ENCODE measurements around the gene PSMF1. TPM values are rescaled to one million over a fixed set of nuclear protein-coding genes. Genes with fewer than 3 reads are reported as not detected.

PSMF1 gene
- total RNA-seq, 1 experiment from 2014 or later: 26.3 TPM

- no peak for DNase-seq
- Histone ChIP-seq H3K9me2 (replicated peaks; ENCODE audit: insufficient read depth, low read length) (no peaks in the 10 kb centered on the region), H2AFZ (ENCODE audit: low read length) (no peak overlapping the region)
Measured at GRCh38 chr20:1087311-1087905, 31.0 kb upstream of the PSMF1 start.

DNA sequence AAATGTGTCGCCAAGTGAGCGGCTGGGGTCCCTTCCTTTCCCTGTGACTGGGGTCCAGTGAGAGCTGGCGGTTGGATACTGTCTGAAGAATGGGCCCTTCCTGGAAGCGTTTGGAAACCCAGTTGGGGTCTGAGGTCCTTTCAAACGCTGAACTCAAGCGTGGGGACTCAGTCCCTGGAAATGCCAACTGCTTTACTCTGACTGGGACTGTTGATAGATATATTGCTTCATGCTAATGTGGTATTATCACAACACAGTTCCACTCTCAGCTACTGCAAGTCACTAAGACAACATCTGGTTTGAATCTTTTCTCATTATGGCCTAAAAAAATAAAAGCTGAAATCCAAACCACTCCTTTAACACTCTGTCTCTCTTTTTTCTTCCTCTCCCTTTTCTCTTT lies 23.7 kb upstream of the PSMF1 start:
- no peak overlapping the region for H3K4me2 ChIP-seq (ENCODE audit: low read depth, low read length, poor library complexity, severe bottlenecking)
- no peak overlapping the region for H3K9ac ChIP-seq (ENCODE audit: low read length)
- no peaks in the 10 kb centered on the region for H3K9me3 ChIP-seq (ENCODE audit: low read length)
- no peaks in the 10 kb centered on the region for H3K36me3 ChIP-seq (ENCODE audit: insufficient read depth, low read length)
- H4K20me1 ChIP-seq (ENCODE audit: insufficient read depth, low read depth, low read length): 0 out of 2 replicates have a peak, but pooled peaks cover 4% of the 10 kb centered on the region
- H3K27me3 ChIP-seq (ENCODE audit: low read length): no peaks in the 10 kb centered on the region
- no peak overlapping the region for H3K4me3 ChIP-seq (ENCODE audit: low read length)
- no peak for DNase-seq
- H3K9me2 ChIP-seq (replicated peaks; ENCODE audit: insufficient read depth, low read length): no peaks in the 10 kb centered on the region
- H3K27ac ChIP-seq (ENCODE audit: low read length): no peak overlapping the region
- H3K4me1 ChIP-seq (ENCODE audit: low read length): no peaks in the 10 kb centered on the region
- no peak overlapping the region for H2AFZ ChIP-seq (ENCODE audit: low read length)
- H3K79me2 ChIP-seq (ENCODE audit: low read length): no peaks in the 10 kb centered on the region

More at GRCh38 chr20:1087311-1087905, 31.0 kb upstream of the PSMF1 start:
- Histone ChIP-seq H4K20me1 (ENCODE audit: insufficient read depth, low read depth, low read length) (no peaks in the 10 kb centered on the region), H3K4me2 (ENCODE audit: low read depth, low read length, poor library complexity, severe bottlenecking) (no peak overlapping the region), H3K4me1 (ENCODE audit: low read length) (peaks cover 24% of the 10 kb centered on the region), H3K9me3 (ENCODE audit: low read length) (no peaks in the 10 kb centered on the region; the same call in 1 of the 2 replicates), H3K9ac (ENCODE audit: low read length) (no peak overlapping the region), H3K27ac (ENCODE audit: low read length) (no peak overlapping the region), H3K27me3 (ENCODE audit: low read length) (0 out of 2 replicates have a peak, but pooled peaks cover 5% of the 10 kb centered on the region), H3K79me2 (ENCODE audit: low read length) (no peaks in the 10 kb centered on the region), H3K4me3 (ENCODE audit: low read length) (no peak overlapping the region), H3K36me3 (ENCODE audit: insufficient read depth, low read length) (no peaks in the 10 kb centered on the region)

DNA sequence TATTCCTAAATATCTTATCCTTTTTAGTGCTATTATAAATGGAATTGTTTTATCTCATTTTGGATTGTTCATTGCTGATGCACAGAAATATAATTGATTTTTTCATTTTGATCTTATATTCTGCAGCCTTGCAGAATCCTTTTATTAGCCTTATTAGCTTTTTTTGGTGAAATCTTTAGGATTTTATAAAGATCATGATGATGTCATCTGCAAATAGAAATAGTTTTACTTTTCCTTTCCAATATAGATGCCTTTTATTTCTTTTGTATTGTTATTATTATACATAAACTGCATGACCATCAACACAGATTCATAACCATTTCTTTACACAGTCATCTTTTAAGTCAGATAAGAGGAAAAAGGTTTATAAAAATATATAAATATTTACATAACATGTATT lies 16.9 kb upstream of the PSMF1 start:
- no peak overlapping the region for H3K4me3 ChIP-seq (ENCODE audit: low read length)
- no peaks in the 10 kb centered on the region for H3K9me2 ChIP-seq (replicated peaks; ENCODE audit: insufficient read depth, low read length)
- no peak overlapping the region for H2AFZ ChIP-seq (ENCODE audit: low read length)
- no peak overlapping the region for H3K9ac ChIP-seq (ENCODE audit: low read length)
- DNase-seq: no peak
- no peak overlapping the region for H3K27ac ChIP-seq (ENCODE audit: low read length)
- H4K20me1 ChIP-seq (ENCODE audit: insufficient read depth, low read depth, low read length): no peaks in the 10 kb centered on the region
- H3K4me1 ChIP-seq (ENCODE audit: low read length): no peaks in the 10 kb centered on the region
- H3K79me2 ChIP-seq (ENCODE audit: low read length): no peaks in the 10 kb centered on the region
- H3K4me2 ChIP-seq (ENCODE audit: low read depth, low read length, poor library complexity, severe bottlenecking): no peak overlapping the region
- no peaks in the 10 kb centered on the region for H3K36me3 ChIP-seq (ENCODE audit: insufficient read depth, low read length)
- H3K9me3 ChIP-seq (ENCODE audit: low read length): peaks cover 4% of the 10 kb centered on the region; the same call in 1 of the 2 replicates
- 0 out of 2 replicates have a peak, but pooled peaks cover 2% of the 10 kb centered on the region for H3K27me3 ChIP-seq (ENCODE audit: low read length)

- no peak overlapping the region for H3K27ac ChIP-seq (ENCODE audit: low read length)
- no peak for DNase-seq
Measured at GRCh38 chr20:1102016-1102415, 16.4 kb upstream of the PSMF1 start.

DNA sequence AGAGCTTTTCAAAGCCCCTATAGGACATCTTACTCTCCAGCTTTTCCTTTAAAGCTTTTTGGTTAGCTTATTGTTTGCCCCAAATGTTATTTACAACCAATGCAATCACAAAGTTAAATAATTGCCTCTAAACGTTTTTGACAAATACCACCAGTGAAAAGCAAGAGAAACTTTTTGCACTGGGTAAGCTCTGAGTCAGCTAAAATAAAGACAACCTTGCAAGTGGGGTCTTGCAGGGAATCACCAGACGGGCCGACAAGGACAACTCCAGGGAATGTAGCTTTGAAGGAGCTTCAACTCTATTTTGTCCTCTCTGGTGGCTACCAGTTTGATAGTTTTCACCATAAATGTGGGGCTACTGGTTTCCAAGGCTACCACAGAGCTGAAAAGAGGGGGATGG lies 14.7 kb upstream of the PSMF1 start:
- Histone ChIP-seq H4K20me1 (ENCODE audit: insufficient read depth, low read depth, low read length) (no peaks in the 10 kb centered on the region; the same call in 1 of the 2 replicates), H3K9ac (ENCODE audit: low read length) (no peak overlapping the region), H3K27ac (ENCODE audit: low read length) (no peak overlapping the region), H3K9me3 (ENCODE audit: low read length) (peaks cover 4% of the 10 kb centered on the region; the same call in 1 of the 2 replicates), H3K4me1 (ENCODE audit: low read length) (no peaks in the 10 kb centered on the region), H3K79me2 (ENCODE audit: low read length) (no peaks in the 10 kb centered on the region), H3K4me3 (ENCODE audit: low read length) (no peak overlapping the region), H3K4me2 (ENCODE audit: low read depth, low read length, poor library complexity, severe bottlenecking) (no peak overlapping the region), H3K36me3 (ENCODE audit: insufficient read depth, low read length) (no peaks in the 10 kb centered on the region), H3K9me2 (replicated peaks; ENCODE audit: insufficient read depth, low read length) (no peaks in the 10 kb centered on the region), H2AFZ (ENCODE audit: low read length) (no peak overlapping the region), H3K27me3 (ENCODE audit: low read length) (0 out of 2 replicates have a peak, but pooled peaks cover 2% of the 10 kb centered on the region)
- DNase-seq: no peak

More at GRCh38 chr20:1102016-1102415, 16.4 kb upstream of the PSMF1 start:
- H2AFZ ChIP-seq (ENCODE audit: low read length): no peak overlapping the region
- H4K20me1 ChIP-seq (ENCODE audit: insufficient read depth, low read depth, low read length): no peaks in the 10 kb centered on the region; the same call in 1 of the 2 replicates
- H3K27me3 ChIP-seq (ENCODE audit: low read length): 0 out of 2 replicates have a peak, but pooled peaks cover 2% of the 10 kb centered on the region
- H3K9me3 ChIP-seq (ENCODE audit: low read length): peaks cover 4% of the 10 kb centered on the region; the same call in 1 of the 2 replicates
- H3K9ac ChIP-seq (ENCODE audit: low read length): no peak overlapping the region
- no peaks in the 10 kb centered on the region for H3K4me1 ChIP-seq (ENCODE audit: low read length)
- H3K36me3 ChIP-seq (ENCODE audit: insufficient read depth, low read length): no peaks in the 10 kb centered on the region
- H3K9me2 ChIP-seq (replicated peaks; ENCODE audit: insufficient read depth, low read length): no peaks in the 10 kb centered on the region
- no peak overlapping the region for H3K4me2 ChIP-seq (ENCODE audit: low read depth, low read length, poor library complexity, severe bottlenecking)
- H3K4me3 ChIP-seq (ENCODE audit: low read length): no peak overlapping the region
- H3K79me2 ChIP-seq (ENCODE audit: low read length): no peaks in the 10 kb centered on the region

DNA sequence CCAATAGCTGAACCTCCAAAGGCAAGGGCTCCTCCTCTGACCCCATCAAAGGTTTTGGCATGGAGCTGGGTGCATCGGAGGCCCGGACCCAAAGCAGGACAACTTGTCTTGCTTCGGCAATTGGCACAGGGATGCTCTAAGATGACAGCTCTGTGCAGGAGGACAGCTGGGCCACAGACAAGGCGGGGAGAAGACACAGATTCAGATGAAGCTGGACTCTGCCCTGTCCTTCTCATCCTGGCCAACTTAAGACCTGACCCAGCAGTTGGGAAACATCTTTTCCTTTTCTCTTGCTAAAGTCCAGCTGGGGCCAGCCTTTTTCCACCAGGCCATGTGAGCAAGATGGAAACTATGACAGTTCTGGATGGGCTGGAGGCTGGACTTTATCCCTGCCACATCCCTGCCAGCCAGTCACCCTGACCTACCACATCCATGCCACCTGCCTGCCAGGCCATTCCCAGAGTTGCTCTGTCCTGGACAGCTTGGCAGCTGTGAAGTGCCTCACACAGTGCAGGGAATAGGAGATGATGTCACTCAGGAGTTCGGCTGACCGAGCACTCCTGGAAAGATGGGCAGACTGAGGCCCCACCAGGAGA lies 12.7 kb upstream of the PSMF1 start:
- Histone ChIP-seq H3K4me3 (ENCODE audit: low read length) (no peak overlapping the region), H3K27me3 (ENCODE audit: low read length) (0 out of 2 replicates have a peak, but pooled peaks cover 2% of the 10 kb centered on the region), H3K9me3 (ENCODE audit: low read length) (peaks cover 4% of the 10 kb centered on the region; the same call in 1 of the 2 replicates), H3K9me2 (replicated peaks; ENCODE audit: insufficient read depth, low read length) (no peaks in the 10 kb centered on the region), H3K27ac (ENCODE audit: low read length) (no peak overlapping the region), H3K4me1 (ENCODE audit: low read length) (no peaks in the 10 kb centered on the region), H3K9ac (ENCODE audit: low read length) (no peak overlapping the region), H3K79me2 (ENCODE audit: low read length) (no peaks in the 10 kb centered on the region), H3K36me3 (ENCODE audit: insufficient read depth, low read length) (no peaks in the 10 kb centered on the region), H2AFZ (ENCODE audit: low read length) (no peak overlapping the region), H3K4me2 (ENCODE audit: low read depth, low read length, poor library complexity, severe bottlenecking) (no peak overlapping the region), H4K20me1 (ENCODE audit: insufficient read depth, low read depth, low read length) (no peaks in the 10 kb centered on the region; the same call in 1 of the 2 replicates)
- DNase-seq: no peak

DNA sequence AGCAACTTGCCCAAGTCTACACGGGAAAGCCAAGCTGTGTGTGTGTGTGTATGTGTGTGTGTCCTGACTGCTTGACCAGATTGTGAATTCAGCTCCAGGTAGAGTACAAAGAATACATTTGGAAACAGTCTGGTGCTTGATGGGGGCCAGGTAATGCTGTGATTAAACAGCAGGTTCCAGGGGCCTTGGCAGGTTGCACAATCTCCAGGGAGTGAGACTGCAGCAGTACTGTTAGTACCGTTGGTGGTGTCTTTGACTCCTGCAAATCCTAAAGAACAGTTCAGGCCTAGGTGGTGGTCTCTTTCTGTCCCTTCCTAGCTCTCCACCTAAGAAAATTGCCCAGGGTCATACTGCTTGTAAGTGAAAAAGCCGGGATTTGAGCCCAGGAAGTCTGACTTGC lies 11.2 kb upstream of the PSMF1 start:
- Histone ChIP-seq H2AFZ (ENCODE audit: low read length) (no peak overlapping the region), H3K27ac (ENCODE audit: low read length) (no peak overlapping the region), H3K9ac (ENCODE audit: low read length) (no peak overlapping the region), H3K4me2 (ENCODE audit: low read depth, low read length, poor library complexity, severe bottlenecking) (no peak overlapping the region), H4K20me1 (ENCODE audit: insufficient read depth, low read depth, low read length) (no peaks in the 10 kb centered on the region; the same call in 1 of the 2 replicates), H3K9me3 (ENCODE audit: low read length) (peaks cover 1% of the 10 kb centered on the region; the same call in 1 of the 2 replicates), H3K9me2 (replicated peaks; ENCODE audit: insufficient read depth, low read length) (no peaks in the 10 kb centered on the region), H3K4me3 (ENCODE audit: low read length) (no peak overlapping the region), H3K36me3 (ENCODE audit: insufficient read depth, low read length) (no peaks in the 10 kb centered on the region), H3K79me2 (ENCODE audit: low read length) (no peaks in the 10 kb centered on the region), H3K27me3 (ENCODE audit: low read length) (0 out of 2 replicates have a peak, but pooled peaks cover under 1% of the 10 kb centered on the region), H3K4me1 (ENCODE audit: low read length) (no peaks in the 10 kb centered on the region)
- no peak for DNase-seq

DNA sequence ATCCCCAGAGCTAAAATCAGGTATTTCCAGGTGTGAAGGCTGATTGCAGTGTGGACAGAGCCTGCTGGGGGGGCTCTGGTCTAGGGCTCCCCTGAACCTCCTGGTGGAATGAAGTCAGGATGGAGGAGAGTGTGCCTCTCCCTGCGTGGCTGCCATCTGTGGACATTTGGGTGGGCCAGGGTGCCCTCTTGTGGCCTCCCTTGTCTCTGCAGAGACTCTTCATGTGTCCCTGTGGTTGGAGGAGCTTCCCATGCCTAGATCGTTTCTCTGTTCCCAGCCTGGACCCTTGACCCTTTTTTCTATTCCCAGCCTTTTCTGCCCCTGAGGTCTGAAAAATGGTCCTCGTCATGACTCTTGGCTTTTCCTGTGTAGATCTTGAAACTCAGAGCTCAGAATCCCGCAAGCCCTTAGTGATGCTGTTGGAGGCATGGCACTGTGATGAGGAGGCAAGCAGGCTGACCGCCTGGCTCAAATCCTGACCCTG lies 9.9 kb upstream of the PSMF1 start:
- Histone ChIP-seq H3K9ac (ENCODE audit: low read length) (no peak overlapping the region), H4K20me1 (ENCODE audit: insufficient read depth, low read depth, low read length) (no peaks in the 10 kb centered on the region; the same call in 1 of the 2 replicates), H3K9me3 (ENCODE audit: low read length) (no peaks in the 10 kb centered on the region), H3K27ac (ENCODE audit: low read length) (no peak overlapping the region), H3K4me3 (ENCODE audit: low read length) (no peak overlapping the region), H3K36me3 (ENCODE audit: insufficient read depth, low read length) (no peaks in the 10 kb centered on the region), H3K4me2 (ENCODE audit: low read depth, low read length, poor library complexity, severe bottlenecking) (no peak overlapping the region), H3K4me1 (ENCODE audit: low read length) (no peaks in the 10 kb centered on the region), H3K9me2 (replicated peaks; ENCODE audit: insufficient read depth, low read length) (no peaks in the 10 kb centered on the region), H3K27me3 (ENCODE audit: low read length) (no peaks in the 10 kb centered on the region), H3K79me2 (ENCODE audit: low read length) (no peaks in the 10 kb centered on the region), H2AFZ (ENCODE audit: low read length) (no peak overlapping the region)
- DNase-seq: peak; percentile 70
